GM21529 (cell line): ENCODE data around the gene FBXW12.
"Not testable (repeated sequence)": the region's sequence is repeated elsewhere in the genome, so short reads cannot be mapped to it uniquely, and the experiment has no call there.

ENCODE experiments used
- ATAC-seq: cut with Tn5 transposase; IDR thresholded peaks from one replicate; pipeline ENCODE4 v1.9.1; 2021; ENCODE audit not compliant: unreplicated experiment

Gene FBXW12, protein sequence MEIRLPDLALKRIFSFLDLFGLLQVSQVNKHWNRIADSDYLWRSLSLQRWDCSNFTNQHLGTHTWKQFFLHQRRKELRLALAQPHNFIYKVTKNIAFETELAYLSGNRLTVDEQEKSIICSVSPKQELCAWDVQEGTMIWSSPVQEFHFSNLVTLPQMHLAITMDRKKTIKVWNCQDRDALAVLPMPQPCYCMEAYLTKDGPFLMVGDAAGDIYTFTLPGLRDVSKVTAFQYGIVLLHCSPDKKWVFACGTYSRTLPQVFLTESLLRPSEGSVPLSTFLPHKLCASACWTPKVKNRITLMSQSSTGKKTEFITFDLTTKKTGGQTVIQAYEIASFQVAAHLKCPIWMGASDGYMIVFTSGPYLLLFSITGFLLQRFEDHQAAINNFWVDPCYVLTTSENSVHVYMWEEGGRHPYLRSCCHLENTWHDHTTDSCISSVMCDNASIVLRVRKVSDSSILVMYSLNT

DNA sequence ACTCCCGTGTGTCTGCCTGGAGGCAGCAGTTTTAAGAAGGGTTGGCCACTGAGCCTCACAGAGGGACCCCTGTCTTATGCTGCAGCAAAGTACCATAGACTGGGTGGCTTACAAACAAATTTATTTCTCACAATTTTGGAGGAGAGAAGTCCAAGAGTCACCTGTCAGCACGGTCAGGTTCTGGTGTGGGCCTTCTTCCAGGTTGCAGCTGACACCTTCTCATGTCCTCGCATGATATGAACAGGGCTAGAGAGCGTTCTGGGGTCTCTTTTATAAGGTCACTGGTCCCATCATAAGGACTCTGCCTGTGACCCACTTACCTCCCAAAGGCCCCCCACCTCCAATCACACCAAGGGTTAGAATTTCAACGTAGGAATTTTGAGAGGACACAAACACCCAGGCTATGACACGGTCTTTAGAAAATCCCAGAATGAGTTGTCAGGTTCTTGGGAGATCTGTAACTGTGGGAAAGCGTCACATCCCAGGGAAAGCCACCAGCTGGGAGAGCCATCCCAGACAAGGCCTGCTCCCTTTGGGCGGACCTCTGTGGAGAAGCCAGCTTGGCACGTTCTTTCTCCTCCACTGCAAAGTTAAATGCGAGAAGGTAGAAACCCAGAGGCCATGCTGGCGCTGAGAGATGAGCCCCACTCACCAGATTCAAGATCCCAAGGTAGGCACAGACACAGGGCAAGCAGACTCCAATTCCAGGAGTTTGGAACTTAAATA, at the start of gene FBXW12:
FBXW12 (plus strand) TSS at position 569 of the 726 bp plus-strand sequence. CDS start 549 bp downstream, outside the sequence.
- ATAC-seq, result no peak

DNA sequence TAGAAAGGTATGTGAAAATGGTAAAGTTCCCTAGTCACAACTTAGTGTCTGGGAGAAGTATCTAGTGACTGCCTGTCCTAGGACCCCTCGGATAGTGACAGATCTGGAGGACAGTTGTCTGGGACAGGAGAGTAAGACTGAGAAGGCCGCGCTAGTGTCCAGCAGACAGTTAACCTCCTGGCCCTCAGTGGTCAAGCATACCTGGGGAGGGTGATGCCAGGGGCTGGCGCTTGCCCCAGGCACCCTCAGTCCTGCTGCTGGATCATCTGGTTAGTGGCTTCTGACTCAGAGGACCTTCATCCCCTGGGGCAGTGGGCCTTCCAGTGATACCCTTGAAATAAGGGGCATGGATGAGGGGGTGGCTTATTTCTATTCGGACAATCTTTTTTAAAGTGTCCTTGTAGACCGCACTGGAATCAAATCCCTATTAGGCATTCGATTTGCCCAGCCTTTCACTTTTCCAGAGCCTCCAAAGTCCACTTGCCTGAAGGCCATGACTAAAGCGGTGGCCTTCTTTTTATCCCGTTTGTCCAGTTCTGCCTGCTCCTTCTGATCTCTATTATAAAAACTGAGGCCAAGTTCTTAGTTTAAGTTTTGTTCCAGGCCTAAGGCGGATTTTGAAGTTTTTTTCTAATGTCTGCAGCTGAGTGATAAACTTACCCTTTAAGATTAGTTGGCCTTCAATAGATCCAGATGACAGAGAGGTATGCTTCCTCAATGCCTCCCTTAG, 40.1 kb upstream of the FBXW12 start:
- ATAC-seq, result not testable (repeated sequence)

DNA sequence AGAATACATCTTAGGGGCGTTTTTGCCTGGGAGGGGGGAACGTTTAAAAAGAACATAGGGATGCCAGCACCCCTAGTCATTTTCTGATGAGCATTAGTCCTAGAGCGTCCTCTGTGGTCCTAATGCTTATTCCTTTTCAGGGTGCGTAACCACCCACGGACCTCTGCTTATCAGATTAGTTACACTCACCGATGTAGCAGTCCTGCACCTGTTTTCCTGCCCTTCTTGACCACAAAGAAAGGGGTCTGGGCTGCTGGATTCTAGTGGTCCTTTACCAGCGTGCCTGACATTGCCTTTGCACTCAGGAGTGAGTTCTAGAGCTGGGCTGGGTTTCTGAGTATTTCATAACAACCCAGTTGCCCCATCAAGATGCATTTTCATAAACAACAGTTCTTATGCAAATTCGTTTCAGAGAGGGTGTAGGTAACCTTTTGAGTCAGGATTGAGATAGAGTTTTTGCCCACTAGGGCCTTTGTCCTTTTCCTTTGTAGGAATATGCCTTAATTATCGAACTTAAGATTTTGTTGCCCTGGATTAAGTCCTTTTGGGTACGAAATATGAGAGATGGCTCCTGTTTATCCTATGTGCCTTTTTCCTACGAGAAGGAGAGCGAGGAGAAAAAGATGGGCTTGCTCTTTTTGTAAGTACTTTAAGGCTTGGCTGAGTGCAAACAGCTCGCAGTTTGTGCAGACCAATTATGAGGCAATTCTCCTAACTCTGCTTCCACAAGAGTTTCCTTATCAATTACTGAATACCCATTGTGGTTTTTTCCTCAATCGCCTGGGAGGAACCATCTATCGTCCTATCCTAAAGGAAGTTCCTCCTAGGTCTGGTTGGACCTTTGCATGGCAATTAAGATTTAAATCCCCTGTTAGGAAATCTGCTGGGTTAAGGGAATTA, 38.4 kb upstream of the FBXW12 start, which contains the start of gene SPINK8:
SPINK8 (minus strand) TSS at position 316 of the 900 bp plus-strand sequence. CDS start 5,320 bp downstream, outside the sequence.
- ATAC-seq, result not testable (repeated sequence)

DNA sequence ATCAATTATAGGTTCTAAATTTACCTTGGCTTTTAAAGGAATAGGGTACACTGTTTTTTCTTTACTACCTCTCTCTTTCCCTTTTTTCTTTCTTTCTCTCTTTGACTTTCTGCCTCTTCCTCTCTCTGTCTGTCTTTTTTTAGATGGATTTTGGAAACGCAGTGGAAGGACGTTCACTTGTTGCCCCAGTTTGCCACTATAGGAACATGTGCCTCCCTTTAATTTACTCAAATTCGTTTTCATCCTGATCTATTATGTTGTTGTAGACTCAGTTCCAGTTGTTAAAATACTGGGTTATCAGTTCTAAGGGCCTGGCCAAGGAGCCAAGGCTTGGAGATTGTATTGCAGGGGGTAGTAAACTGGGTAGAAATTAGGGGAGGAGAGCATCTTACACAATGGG, 37.4 kb upstream of the FBXW12 start:
- no peak for ATAC-seq

DNA sequence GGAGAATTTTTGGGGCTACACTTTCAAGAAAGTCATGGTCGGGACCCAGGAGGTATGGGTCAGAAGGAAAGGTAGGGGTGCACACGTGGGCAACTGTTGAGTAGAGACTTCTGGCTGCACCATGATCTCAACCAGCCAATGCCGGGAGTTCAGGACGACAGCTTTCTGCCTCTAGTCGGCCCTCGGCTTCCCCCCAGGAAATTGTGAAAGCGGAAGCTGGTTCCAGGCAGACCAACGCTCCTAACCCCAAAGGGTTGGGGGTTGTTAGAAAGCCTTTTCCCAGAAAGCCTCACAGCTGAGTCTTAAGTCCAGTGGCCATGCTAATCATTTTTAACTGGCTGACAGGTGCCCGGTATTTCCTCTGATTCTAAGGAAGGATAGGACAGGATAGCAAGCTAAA, 36.7 kb upstream of the FBXW12 start:
- not testable (repeated sequence) for ATAC-seq

DNA sequence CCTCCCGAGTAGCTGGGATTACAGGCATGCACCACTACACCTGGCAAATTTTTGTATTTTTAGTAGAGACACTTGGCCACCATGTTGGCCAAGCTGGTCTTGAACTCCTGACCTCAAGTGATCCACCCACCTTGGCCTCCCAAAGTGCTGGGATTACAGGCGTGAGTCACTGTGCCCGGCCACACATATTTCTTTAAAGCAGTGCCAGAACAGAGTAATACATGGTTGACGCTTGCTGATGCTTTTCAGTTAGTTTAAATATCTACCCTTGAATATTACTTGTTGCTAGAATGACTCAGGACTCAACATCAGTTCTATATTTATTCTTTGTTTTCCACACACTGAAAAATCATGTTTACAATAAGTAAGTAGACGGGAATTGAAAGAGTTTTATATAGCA, 34.5 kb upstream of the FBXW12 start:
- ATAC-seq, result not testable (repeated sequence)

DNA sequence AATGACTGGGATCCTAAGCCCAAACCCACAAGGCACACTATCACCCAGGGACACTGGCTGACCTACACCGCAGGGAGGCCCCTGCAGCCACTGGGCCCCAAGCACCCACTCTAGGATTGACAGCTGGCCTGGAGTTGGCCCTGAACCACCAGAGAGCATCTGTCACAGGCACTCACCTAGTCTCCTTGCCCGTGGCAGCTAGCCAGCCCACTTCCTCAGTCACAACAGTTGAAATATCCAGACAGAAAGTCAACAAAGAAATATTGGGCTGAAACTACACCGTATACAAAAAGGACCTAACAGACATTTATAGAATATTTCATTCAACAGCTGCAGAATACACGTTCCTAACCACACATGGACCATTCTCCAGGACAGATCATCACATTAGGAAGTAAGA, 33.4 kb upstream of the FBXW12 start:
- ATAC-seq, result no peak

DNA sequence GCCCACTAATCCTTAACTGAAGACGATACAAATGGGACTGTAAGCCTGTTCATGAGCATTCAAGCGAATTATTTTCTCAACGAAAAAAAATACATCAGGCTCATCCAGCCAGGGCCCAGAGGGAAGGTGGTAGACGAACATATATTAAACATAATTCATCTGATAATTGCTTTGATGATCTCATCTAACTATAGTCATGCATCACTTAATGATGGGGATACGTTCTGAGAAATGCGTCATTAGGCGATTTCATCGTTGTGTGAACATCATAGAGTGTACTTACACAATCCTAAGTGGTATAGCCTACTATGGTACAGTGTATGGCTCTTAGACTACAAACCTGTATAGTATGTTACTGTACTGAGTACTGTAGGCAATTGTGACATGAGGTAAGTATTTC, 28.6 kb upstream of the FBXW12 start:
- ATAC-seq, result no peak

DNA sequence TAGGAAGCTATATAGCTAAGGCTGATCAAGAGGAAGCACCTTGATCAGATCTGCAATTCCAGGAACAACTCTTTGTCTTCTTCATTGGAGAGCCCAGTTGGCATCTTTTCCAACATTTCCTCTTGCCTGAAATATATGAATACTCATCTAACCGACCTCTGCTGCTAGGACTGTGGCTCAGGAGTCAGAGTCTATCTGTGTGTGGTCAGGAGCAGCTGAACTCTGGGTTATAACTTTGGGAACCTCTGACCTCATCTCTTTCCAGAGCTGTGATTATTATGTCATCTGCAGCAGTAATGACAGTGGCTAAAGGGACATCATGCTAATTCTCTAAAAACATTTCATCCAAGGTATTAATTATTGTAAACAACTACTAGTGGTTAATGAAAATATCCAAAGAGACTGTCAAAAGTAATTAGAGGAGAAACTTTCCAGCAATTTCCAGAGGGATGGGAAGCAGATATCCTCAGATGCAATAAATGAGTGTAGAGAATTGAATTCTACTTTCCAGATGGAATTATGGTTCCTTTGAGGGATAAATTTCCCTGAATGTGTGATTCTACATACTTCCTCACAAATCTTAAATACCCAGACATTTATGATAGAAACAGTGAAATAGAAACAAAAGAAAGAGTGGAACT, 27.0 kb upstream of the FBXW12 start:
- ATAC-seq, result no peak

DNA sequence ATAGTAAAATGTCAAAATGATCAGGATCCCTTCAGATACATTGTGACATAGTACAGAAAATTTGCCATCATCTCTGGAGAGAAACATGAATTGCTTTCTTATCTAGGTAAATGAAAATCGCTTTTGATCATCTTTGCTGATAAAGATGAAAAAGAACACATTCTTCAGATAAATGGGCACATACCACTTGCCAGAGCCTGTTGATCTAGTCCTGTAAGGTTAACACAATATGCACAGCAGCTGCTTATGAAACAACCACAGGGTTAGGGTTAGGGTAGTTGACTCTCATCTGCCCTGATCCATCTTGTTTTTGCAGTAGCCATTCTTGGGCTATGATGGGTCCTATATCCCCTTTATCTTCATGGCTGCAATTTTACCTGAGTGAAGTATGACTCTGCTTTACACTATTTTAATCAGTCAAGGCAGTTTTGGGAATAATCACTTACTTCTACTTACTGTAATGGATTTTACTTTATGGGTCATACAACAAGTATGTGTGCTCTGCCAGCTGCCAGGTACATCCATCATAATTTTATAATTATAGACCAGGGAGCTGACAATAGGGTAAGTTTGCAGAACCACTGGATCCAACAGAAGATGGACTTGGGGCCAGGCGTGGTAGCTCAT, 26.0 kb upstream of the FBXW12 start:
- ATAC-seq, result no peak

DNA sequence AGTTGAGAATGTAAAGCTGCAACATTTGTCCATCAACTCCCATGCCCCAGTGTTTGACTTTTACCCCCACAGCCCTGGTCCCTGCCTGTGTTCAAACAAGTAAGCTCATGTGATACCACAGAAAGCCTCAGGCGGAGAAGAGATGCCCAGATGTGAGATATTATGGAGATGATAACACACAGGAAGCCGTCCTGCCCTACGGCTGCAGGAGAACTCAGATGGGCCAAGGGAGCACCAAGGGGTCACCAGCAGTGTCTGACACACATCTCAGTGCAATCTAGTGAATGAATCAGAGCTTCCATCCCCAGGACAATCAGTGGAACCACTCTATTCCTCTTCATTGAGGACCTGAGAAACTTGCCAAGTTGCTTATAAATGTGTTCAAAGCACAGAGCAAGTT, 24.5 kb upstream of the FBXW12 start:
- no peak for ATAC-seq

DNA sequence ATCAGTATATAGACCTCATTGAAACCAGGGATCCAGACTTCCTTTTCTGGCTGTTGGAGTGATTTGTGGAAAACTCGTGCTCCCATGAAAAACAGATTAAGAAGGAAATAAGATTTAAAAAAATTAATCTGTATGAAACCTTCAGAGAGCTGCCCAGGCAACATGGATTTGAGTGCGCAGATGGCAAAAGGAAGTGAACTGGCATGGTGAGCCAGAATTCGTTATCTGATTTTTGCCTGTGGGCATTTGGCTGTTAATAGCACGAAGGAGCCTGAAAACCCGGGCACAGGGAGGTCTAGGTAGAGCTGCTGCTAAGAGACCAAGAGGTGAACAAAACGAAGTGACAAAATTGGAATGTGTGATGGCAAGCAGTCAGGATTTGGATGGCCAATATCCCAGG, 19.5 kb upstream of the FBXW12 start:
- no peak for ATAC-seq

DNA sequence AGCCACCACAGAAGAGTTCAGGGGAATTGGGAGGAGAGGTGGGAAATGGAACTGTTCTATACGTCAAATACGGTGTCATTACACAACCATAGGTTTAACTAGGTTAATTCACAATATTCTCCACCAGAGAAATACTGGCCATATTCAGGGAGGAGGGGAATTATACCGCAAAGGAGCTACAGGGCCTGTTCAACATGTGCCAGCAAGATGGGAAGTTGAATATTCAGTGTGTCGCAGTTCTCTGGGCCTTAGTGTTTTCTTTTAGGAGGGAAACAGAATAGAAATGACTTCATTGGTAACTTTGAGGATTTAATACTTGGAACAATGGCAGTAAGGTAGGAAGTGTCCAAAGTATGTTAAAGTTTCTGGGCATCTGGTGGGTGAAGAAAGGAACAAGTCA, 18.0 kb upstream of the FBXW12 start:
- no peak for ATAC-seq

DNA sequence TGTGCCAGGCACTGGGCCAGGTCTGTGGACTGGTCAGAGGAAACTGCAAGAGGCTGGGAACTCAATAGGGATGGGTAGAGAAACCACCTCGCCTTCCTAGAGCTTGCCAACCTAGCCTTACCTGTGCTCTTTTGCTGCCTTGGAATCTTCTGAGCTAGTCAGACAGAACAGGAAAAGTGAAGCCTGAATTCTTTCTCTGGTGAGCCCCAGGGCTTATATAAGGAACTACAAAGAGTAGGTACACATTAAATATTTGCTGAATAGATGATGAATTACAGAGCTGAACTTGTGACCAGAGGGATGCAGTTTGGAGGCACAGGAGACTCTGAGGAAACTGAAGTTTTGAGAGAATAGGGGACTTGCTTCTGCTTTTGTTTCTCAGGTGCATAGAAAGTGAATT, 15.6 kb upstream of the FBXW12 start:
- no peak for ATAC-seq

DNA sequence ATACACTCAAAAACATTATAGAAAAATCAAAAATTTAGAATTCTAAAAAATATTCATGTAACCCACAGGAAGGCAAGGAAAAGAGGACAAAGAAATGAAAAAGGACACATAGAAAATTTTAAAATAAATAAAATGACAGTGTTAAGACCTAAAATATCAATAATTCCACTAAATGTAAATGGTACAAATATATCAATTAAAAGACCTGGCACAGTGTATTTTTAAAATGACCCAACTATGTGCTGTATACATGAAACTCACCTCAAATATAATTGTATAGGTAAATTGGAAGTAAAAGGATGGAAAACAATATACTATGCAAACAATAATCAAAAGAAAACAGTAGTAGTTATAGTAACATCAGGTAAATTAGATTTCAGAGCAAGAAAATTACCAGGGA, 10.1 kb upstream of the FBXW12 start:
- ATAC-seq, result no peak

DNA sequence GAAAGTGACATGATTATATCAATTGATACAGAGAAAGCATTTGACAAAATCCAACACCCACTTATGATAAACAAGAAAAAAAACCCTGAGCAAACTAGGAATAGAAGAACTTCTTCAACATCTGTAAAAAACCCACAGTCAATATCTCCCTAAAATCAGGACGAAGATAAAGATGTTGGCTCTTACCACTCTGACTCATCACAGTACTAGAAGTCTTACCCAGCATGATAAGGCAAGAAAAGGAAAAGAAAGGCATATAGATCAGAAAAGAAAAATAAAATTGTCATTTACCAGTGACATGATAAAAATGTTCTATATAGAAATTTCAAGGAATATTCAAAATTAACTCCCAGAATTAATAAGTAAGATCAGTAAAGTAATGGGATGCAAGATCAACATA, 7.2 kb upstream of the FBXW12 start:
- ATAC-seq, result no peak

DNA sequence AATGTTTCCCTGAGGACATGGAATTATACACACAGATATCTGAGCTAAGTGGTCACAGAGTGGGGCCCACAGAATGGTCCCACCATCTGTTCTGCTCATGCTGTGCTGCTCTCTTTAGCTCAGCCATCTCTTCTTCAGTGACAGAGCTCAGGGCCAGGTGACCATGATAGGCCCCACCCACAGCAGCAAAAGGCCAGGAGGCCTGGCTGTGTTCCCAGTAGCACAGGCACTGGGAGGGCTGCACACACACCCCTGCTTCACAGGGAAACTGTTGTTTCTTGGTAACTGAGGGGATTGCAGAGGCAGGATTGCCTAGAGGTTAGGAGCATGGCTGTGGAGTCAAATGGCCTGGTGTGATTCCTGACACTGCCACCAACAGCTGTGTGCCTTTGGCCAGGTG, 4.8 kb upstream of the FBXW12 start:
- no peak for ATAC-seq

DNA sequence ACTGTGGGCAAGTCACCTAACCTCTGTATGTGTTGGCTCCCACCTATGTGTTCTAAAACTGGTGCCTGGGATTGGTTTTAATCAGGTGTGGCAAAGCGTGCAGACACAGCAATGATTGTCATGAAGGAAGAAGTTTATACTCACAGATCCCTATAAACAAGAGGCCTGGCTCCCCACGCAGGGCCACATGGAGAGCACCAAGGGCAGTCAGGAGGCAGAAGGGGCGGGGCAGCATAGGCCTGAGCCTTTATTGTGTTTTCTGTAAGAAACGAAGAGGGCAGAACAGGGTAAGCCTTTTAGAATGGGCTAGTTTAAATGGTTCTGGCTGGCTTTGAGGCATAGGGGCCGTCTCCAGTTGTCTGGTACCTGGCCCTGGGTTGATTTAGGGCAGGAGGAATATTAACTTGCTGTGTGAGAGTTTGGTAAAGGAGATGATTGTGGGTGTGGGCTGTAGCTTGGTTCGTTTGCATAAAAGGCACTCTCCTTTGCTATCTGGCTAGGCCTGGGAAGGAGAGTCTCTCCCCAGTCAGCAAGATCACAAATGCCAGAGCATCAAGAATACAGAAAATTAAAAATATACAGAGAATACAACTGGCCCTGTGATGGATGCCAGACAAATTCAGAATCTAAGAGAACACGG, 2.2 kb upstream of the FBXW12 start:
- no peak for ATAC-seq

DNA sequence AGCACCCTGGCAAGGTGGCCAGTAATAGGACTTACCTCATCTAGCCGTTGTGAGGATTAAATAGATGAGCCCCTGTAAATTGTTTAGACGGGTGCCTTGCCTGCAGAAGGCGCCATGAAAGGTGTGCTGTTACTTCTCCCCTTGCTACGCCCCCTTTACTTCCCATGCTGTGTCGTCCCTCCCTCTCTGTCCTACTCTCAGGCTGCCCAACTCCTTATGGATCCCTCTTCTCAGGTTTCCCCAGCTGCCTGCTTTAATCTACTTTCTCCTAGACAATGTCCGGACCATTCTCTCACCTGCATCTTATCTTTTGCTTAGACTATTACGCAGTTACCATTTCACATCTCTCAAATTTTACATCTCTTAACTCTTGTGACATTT, 1.7 kb upstream of the FBXW12 start:
- no peak for ATAC-seq
